NT2/D1 (cell line): Measurements from ENCODE around the gene FARSB.

Experiments
- SUZ12 ChIP-seq: IDR thresholded peaks from 2 replicates; pipeline ENCODE4 v1.6.1; 2011; ENCODE audit not compliant: insufficient read length, insufficient read depth; ENCODE audit errors: extremely low read depth
- YY1 ChIP-seq: IDR thresholded peaks from 2 replicates; pipeline ENCODE4 v1.6.1; 2011; ENCODE audit not compliant: insufficient read length, insufficient read depth
- ZNF274 ChIP-seq: IDR thresholded peaks from 2 replicates; pipeline ENCODE4 v1.6.1; 2011; ENCODE audit warnings: mild to moderate bottlenecking, low read depth, low read length

GRCh38 chr2:222611684-222612083 is 44.2 kb downstream of the FARSB start:
- TF ChIP-seq YY1 (no peak), ZNF274 (no peak), SUZ12 (no peak)
